ENCODE measurements around the gene B4GALT6. TPM values are rescaled to one million over a fixed set of nuclear protein-coding genes. Genes with fewer than 3 reads are reported as not detected.

B4GALT6 gene
- total and polyA plus RNA-seq, 2 of the 4 experiments (the other 2 are of a cell fraction), result 1.1 to 3.9 TPM

DNA sequence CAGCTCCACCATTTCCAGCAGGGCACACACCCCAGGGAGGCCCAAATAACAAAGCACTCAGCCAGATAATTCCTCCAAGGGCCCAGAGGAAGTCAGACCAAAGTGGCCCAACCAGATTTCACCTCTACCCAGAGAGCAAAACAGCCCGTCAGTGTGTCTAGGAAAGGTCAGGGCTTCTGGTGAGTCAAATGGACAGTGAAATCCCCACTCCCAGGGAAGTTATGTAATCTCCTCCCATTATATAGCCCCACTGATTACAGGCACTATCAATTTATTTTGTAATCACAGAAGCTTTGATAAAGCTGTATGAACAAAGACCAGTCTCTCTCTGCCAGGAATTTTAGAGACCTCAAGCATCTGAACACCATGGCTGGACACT, 4.0 kb downstream of the B4GALT6 start:
- dilution Hi-C loops (cut with HindIII; ENCODE audit: low sequenced_read_pairs, unreplicated experiment), result no loop called here

More for the DNA sequence above, 4.0 kb downstream of the B4GALT6 start:
- BruUV-seq (replicated peaks), result no TSS peak
- Histone ChIP-seq H3K4me1 (ENCODE audit: control insufficient read depth, insufficient read depth, low read length) (no peaks in the 10 kb centered on the region), H2BK120ac (ENCODE audit: low read depth, low read length) (no peak overlapping the region), H2BK5ac (ENCODE audit: low read depth, low read length, poor library complexity, severe bottlenecking) (no peak overlapping the region), H3K36me3 (ENCODE audit: control insufficient read depth, insufficient read depth, low read length) (no peaks in the 10 kb centered on the region), H4K5ac (ENCODE audit: low read depth, low read length) (no peak overlapping the region), H3K79me1 (ENCODE audit: low read depth in 1 of 2, low read length in 2 of 2) (no peaks in the 10 kb centered on the region), H3K9me1 (ENCODE audit: insufficient read depth, low read length) (no peaks in the 10 kb centered on the region), H3K9me3 (ENCODE audit: control insufficient read depth, insufficient read depth, low read length) (no peaks in the 10 kb centered on the region), H3K4me2 (ENCODE audit: low read depth, low read length) (no peak overlapping the region), H2AK5ac (ENCODE audit: low read depth, low read length) (no peak overlapping the region), H3K9ac (ENCODE audit: low read depth, low read length) (no peak overlapping the region), H3K23ac (ENCODE audit: low read depth, low read length) (no peak overlapping the region), H2BK20ac (ENCODE audit: low read depth, low read length) (no peak overlapping the region), H2BK15ac (ENCODE audit: low read depth, low read length) (no peak overlapping the region), H3K56ac (ENCODE audit: extremely low read depth, insufficient read depth, low read length) (no peak overlapping the region), H4K20me1 (ENCODE audit: insufficient read depth, low read length) (no peaks in the 10 kb centered on the region), H3K18ac (ENCODE audit: low read depth, low read length) (no peak overlapping the region), H4K91ac (ENCODE audit: insufficient read depth, low read depth, low read length) (no peak overlapping the region), H4K8ac (ENCODE audit: low read depth in 2 of 2, low read length in 2 of 2) (no peak overlapping the region), H3K27me3 (ENCODE audit: control insufficient read depth, insufficient read depth, low read length) (peaks cover 9% of the 10 kb centered on the region), H3K4ac (ENCODE audit: low read depth, low read length) (no peak overlapping the region), H3K4me3 (ENCODE audit: insufficient read depth, low read depth, low read length) (no peak overlapping the region), H3K14ac (replicated peaks; ENCODE audit: low read depth, low read length) (no peak overlapping the region), H2AK9ac (replicated peaks; ENCODE audit: low read depth, low read length, poor library complexity) (no peak overlapping the region), H2AFZ (replicated peaks; ENCODE audit: low read length, poor library complexity) (no peak overlapping the region), H3K27ac (ENCODE audit: insufficient read depth, low read length) (no peak overlapping the region)
- intact Hi-C loops (cut with micrococcal nuclease), result no loop called here
- TF ChIP-seq MAZ (IDR thresholded peaks at IDR 0.05; ENCODE audit: borderline replicate concordance, low read depth, low read length) (no peak), FOS (IDR thresholded peaks at IDR 0.05; ENCODE audit: low read depth, low read length) (no peak), NFE2L2 (IDR thresholded peaks at IDR 0.05; ENCODE audit: low read depth, low read length) (no peak), CTCF (conservative IDR thresholded peaks at IDR 0.05; ENCODE audit: low read depth, low read length) (no peak), POLR2A (IDR thresholded peaks at IDR 0.05; ENCODE audit: low read depth, low read length) (no peak), RAD21 (IDR thresholded peaks at IDR 0.05; ENCODE audit: low read length) (no peak)
- POLR2A ChIA-PET (ENCODE audit: unreplicated experiment), result no interaction called here
- CTCF ChIA-PET, result no interaction called here
- no peak for DNase-seq
- WGBS, 2 experiments (ENCODE audit: extremely low coverage in 2 of 2, insufficient read length in 1 of 2), result no CpG with 5 or more reads among the region's 1 CpG
- in situ Hi-C loops (cut with MboI; ENCODE audit: low sequenced_read_pairs), result no loop called here
- no peak for ATAC-seq (ENCODE audit: low read depth)
